Activated CD4-positive, alpha-beta T cell treated with anti-CD3 and anti-CD28 coated beads for 36 hours (primary cell): Measurements from ENCODE around the gene PCGF3. TPM values are rescaled to one million over a fixed set of nuclear protein-coding genes. Genes with fewer than 3 reads are reported as not detected.

Source experiments
- ATAC-seq: fragments of 200-7000 bp; cut with Tn5 transposase; one replicate; pipeline ENCODE4 v1.10.0; 2021; ENCODE audit warnings: mild to moderate bottlenecking, moderate library complexity
- CTCF ChIA-PET: fragments of 350-600 bp; sonication (Branson Sonifier 250); formaldehyde crosslinking; loops from one replicate; lab custom pipeline; 2021; ENCODE audit warnings: antibody characterized with exemption; lab: Charles Lee
- POLR2A ChIA-PET: fragments of 350-600 bp; sonication (Branson Sonifier 250); formaldehyde crosslinking; loops from one replicate; lab custom pipeline; 2021; ENCODE audit warnings: antibody characterized with exemption, inconsistent platforms; lab: Charles Lee
- DNase-seq: peaks from one replicate; pipeline ENCODE4 v3.0.0-alpha.2; 2020
- H3K27ac Mint-ChIP-seq: one replicate; pipeline ENCODE4 v1.8.0; 2021; ENCODE audit warnings: mixed read lengths
- H3K27me3 Mint-ChIP-seq: one replicate; pipeline ENCODE4 v1.8.0; 2021; ENCODE audit warnings: mixed read lengths
- H3K36me3 Mint-ChIP-seq: one replicate; pipeline ENCODE4 v1.8.0; 2021; ENCODE audit warnings: low read depth, mixed read lengths
- H3K4me1 Mint-ChIP-seq: one replicate; pipeline ENCODE4 v1.8.0; 2021; ENCODE audit warnings: mixed read lengths
- H3K4me3 Mint-ChIP-seq: one replicate; pipeline ENCODE4 v1.8.0; 2021; ENCODE audit warnings: mild to moderate bottlenecking, moderate library complexity, mixed read lengths
- H3K9me3 Mint-ChIP-seq: one replicate; pipeline ENCODE4 v1.8.0; 2021; ENCODE audit warnings: low read depth, mixed read lengths
- intact Hi-C, 2 experiments: fragments of 100-400 bp; cut with DNase I in 1 of 2; cut with micrococcal nuclease in 1 of 2; formaldehyde crosslinking; loops; one replicate each; pipeline versions ENCODE4 v1.14.2 to v1.15.1; 2022 to 2024; cut with DNase I, micrococcal nuclease
- total RNA-seq, 2 experiments: library from RNA; stranded (reverse); gene quantifications; one replicate each; pipeline ENCODE4 v1.2.3, GENCODE V29; 2021

PCGF3 gene
- total RNA-seq, 2 experiments from 2014 or later: 20.6 to 22.5 TPM

DNA sequence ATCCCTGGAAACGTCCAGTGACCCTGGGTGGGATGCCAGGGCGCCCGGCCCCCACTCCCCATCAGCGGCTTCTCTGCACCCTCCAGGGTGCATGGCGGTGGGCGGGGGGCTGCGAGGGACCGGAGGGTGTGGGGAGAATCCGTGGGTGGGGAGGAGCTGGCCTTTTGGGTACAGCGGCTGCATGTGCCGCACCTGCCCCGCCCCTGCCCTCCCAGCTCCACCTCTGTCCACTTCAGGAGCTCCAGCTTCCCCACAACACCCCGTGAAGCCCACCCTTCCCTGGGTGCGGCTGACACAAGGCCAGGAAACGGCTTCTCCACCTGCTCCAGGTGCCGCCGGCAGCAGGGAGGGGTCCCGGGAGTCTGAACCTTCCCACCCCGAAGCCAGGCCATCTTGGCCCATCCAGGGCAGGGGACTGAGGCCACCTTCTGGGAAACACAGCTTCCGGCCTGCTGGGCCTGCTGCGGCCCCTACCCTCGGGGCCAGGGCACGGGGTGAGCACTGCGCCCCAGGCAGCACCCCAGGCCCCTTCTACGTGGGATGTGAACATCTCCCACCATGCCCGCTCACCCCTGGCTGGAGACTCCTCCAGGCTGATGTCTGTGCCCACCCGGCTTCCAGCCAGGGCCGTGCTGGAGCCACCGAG, 85.7 kb downstream of the PCGF3 start:
- Mint-ChIP-seq H3K9me3 (no peaks in the 10 kb centered on the region), H3K27ac (no peak overlapping the region), H3K27me3 (peaks cover 28% of the 10 kb centered on the region), H3K4me3 (no peak overlapping the region), H3K4me1 (peaks cover 23% of the 10 kb centered on the region), H3K36me3 (no peaks in the 10 kb centered on the region)
- no peak for DNase-seq
- intact Hi-C loops: no loop called here
- POLR2A ChIA-PET: no interaction called here
- ATAC-seq: no peak
- CTCF ChIA-PET: interaction anchor here (0.7 kb wide), 1 partner anchor 80 kb away, joined by 5 read pairs; no protein-coding TSS in a partner anchor

DNA sequence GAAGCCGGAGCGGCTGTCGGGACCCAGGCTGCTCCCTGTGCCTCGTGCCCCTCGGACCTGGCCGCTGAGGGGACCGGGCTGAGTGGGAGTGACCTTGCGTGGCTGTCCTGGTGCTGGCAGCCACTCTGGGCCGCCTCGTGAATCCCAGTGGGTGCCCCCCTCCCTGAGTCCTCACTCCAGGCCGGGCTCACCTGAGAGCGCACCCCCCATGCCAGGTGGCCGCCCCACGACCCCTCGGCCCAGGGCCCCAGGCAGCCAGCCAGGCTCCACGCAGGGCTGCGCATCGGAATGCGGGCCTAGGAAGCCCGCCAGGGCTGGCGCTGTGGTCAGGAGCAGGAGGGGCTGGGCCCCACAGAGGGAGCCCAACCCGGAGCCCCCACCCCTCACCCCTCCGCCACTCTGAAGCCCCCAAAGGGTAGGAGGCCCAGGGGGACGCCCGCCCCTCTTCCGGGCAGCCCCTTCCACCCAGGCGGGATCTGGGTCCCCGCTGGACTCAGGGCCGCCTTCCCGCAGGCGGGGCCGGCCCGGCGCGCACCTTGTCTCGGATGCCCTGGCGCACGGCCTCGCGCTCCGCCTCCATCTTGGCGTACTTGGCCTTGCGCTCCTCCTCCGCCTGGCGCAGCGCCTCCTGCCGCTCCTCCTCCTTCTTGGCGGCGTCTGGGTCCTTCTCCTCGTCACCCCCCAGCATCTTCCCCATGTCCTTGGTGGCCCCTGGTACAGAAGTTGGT, 86.4 kb downstream of the PCGF3 start:
- POLR2A ChIA-PET: no interaction called here
- Mint-ChIP-seq H3K27ac (no peak overlapping the region), H3K4me3 (peak overlapping the region; percentile 58), H3K4me1 (peaks cover 23% of the 10 kb centered on the region), H3K9me3 (no peaks in the 10 kb centered on the region), H3K27me3 (peaks cover 30% of the 10 kb centered on the region), H3K36me3 (no peaks in the 10 kb centered on the region)
- DNase-seq: peak; percentile 75
- CTCF ChIA-PET: no interaction called here
- intact Hi-C loops: no loop called here
- ATAC-seq: peak; percentile 72

DNA sequence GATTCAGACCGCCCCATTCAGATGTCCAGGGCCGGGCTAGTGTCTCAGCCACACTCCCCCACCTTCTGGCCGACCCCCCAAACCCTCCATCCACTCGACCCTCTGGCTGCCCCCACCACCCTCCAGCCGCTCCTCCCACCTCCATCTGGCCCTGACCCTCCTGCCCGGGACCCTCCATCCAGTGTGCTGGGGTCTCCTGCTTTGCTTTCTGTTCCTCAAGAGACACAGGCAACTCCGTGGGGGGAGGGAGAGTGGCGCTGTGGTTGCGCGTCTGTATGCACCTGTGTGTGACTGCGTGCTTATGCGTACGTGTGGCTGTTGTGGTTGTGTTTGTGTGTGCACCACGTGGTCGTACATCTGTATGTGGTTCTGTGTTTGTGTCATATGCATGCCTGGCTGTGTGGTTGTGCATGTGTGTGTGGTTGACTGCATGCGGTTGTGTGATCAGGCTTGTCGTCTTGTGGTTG, 87.0 kb downstream of the PCGF3 start:
- Mint-ChIP-seq H3K27ac (peak overlapping the region; percentile 40), H3K9me3 (no peaks in the 10 kb centered on the region), H3K36me3 (no peaks in the 10 kb centered on the region), H3K27me3 (peaks cover 26% of the 10 kb centered on the region), H3K4me1 (peaks cover 21% of the 10 kb centered on the region), H3K4me3 (peak overlapping the region; percentile 58)
- CTCF ChIA-PET: no interaction called here
- intact Hi-C loops: no loop called here
- POLR2A ChIA-PET: no interaction called here
- DNase-seq (peak; percentile 67), ATAC-seq (peak; percentile 56)

DNA sequence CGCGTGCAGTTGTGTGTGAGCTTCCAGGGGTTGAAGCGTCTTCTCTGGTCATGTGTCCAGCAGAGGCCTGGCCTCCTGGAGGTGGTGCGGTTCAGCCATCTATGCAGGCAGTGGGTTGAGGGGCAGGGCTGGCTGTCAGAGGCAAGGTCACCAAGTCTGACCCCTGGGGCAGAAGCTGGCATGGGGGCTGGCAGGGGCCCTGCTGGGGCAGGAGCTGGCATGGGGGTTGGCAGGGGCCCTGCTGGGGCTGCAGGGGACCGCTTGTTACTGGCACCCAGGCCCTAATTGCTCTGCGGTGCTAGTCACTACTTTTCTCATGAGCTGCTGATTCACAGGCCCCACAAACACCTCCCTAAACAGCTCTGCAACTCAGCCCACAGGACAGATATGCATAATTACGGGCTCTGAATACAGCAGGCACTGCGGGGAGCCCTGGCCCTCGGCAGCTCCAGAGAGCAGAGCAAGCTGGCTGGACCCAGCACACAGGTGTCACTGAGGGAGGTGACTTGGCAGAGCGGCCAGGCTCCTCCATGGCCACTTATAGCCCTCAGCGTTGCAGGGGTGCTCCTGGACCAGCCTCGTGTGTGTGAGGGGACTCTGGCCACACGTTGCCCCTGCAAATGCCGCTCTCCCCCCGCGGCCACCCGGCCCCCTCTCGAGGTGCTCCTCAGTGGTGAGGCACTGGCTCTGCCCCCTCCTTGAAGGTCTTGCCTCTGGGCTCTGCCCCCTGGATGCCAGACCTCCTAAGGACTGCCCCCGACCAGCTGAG, 87.6 kb downstream of the PCGF3 start:
- POLR2A ChIA-PET: interaction anchor here (0.6 to 0.8 kb wide), 3 partner anchors 10 to 17 kb away, joined by 3 to 4 read pairs (median 3); no protein-coding TSS in a partner anchor
- Mint-ChIP-seq H3K36me3 (no peaks in the 10 kb centered on the region), H3K27me3 (peaks cover 26% of the 10 kb centered on the region), H3K4me3 (peak overlapping the region; percentile 58), H3K27ac (no peak overlapping the region), H3K4me1 (peaks cover 21% of the 10 kb centered on the region), H3K9me3 (no peaks in the 10 kb centered on the region)
- CTCF ChIA-PET: interaction anchor here (0.7 kb wide), 1 partner anchor 24 kb away, joined by 4 read pairs; no protein-coding TSS in a partner anchor
- intact Hi-C loops: no loop called here
- ATAC-seq (peak; percentile 52), DNase-seq (no peak)

DNA sequence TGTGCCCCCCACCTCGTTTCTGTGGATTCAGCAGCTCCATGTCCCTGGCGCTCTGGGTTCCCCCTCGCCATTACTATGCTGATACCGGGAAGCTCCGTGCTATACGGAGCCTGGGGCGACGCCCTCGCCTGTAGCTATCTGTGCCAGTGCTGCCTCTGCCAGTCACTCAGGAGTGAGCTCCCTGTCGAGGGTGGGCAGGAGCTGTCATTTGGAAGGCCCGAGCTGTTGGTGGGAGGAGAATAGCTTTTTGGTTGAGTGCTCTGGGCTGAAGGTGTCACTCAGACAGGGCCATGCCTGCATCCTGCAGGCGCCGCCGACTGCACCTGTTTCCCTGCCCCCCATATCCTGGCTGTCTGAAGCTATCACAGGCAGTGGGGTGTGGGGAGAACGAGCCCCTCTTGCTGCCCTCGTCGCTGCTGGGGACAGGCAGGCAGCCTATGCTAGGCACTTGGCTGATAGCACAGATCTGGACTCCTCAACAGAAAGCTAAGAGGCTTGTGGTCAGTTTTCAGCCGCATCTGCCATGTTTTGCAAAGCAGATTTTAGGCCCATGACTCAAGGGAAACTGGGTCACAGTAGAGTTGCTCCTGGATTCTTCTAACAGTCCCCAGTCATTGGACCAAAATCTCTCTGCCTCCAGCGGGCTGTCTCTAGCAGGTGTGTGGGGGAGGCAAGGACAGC, 88.4 kb downstream of the PCGF3 start:
- intact Hi-C loops: no loop called here
- no peak overlapping the region for H3K4me3 Mint-ChIP-seq
- H3K9me3 Mint-ChIP-seq: no peaks in the 10 kb centered on the region
- no peak for ATAC-seq
- no peak overlapping the region for H3K27ac Mint-ChIP-seq
- H3K4me1 Mint-ChIP-seq: peaks cover 24% of the 10 kb centered on the region
- POLR2A ChIA-PET: interaction anchor here (0.8 kb wide), 2 partner anchors 11 to 14 kb away, joined by 3 read pairs; no protein-coding TSS in a partner anchor
- CTCF ChIA-PET: interaction anchor here (0.6 to 1.9 kb wide), 5 partner anchors 9 to 284 kb away, joined by 3 to 5 read pairs (median 4); no protein-coding TSS in a partner anchor
- no peaks in the 10 kb centered on the region for H3K36me3 Mint-ChIP-seq
- DNase-seq: no peak
- H3K27me3 Mint-ChIP-seq: peaks cover 26% of the 10 kb centered on the region

DNA sequence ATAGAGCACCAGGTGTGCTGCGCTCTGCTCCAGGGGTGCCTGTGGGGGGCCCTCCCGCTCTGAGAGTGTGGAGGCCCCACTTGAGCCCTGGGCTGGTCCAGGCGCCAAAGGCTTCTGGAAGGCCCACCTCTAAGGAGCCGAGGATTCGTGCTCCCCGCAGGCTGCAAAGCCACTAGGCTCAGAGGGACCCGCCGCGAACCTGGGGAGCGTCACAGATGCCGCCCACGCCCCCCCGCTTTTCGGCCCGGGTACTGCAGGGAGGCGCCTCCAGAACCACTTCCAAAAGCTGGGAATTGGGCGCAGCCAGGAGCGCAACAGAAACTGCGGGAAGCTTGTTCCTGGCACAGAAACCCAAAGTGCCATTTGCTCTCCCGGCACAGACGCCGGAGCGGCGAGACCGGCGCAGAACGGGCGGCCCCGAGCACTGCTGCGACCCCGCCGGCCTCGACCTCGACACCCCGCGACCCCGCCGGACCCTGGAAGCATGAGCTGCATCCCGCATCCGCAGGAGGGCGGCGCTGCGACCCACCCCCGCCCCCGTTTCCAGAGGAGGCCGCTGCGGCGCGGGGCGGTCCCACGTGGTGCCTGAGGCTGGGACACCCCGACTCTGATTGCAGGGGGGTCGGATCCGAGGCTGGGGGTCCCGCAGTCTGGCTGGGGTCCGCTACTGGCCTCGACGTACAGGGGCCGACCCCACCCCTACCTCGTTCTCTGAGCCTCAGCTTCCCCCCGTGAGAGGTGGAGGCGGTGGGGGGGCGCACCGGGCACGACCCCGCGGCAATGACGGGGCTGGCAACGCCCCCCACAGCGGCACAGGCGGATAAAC, 89.5 kb downstream of the PCGF3 start:
- Mint-ChIP-seq H3K36me3 (no peaks in the 10 kb centered on the region), H3K27ac (no peak overlapping the region), H3K9me3 (no peaks in the 10 kb centered on the region), H3K27me3 (peaks cover 26% of the 10 kb centered on the region), H3K4me3 (peak overlapping the region; percentile 14), H3K4me1 (peaks cover 29% of the 10 kb centered on the region)
- no peak for ATAC-seq
- intact Hi-C loops: no loop called here
- ChIA-PET CTCF (interaction anchor here (0.6 to 1.9 kb wide), 4 partner anchors 10 to 283 kb away, joined by 3 to 5 read pairs (median 4); no protein-coding TSS in a partner anchor), POLR2A (no interaction called here)
- no peak for DNase-seq

DNA sequence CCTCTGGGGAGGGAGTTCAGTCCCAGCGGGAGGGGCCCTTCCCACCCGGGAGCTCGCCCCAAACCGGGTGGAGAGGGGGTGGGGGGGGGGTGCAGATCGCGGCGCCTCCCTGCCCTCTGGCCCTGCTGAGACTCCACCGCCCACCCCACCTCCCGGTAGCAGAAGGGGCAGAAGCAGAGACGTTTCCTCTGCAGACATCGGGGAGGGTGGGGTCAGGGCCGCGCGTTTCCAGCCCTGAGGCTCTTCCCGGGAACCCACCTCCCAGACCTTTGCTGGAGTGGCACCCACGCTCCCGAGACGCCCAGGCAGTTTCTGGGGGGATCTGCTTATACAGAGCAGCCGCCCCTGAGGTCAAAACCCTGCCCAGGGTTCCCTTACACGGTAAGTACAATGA, 90.1 kb downstream of the PCGF3 start:
- H3K9me3 Mint-ChIP-seq: no peaks in the 10 kb centered on the region
- ATAC-seq (no peak), DNase-seq (no peak)
- H3K36me3 Mint-ChIP-seq: no peaks in the 10 kb centered on the region
- ChIA-PET CTCF (interaction anchor here (1.9 kb wide), 1 partner anchor 11 kb away, joined by 5 read pairs; no protein-coding TSS in a partner anchor), POLR2A (no interaction called here)
- peaks cover 29% of the 10 kb centered on the region for H3K4me1 Mint-ChIP-seq
- intact Hi-C loops: no loop called here
- H3K27ac Mint-ChIP-seq: no peak overlapping the region
- peaks cover 23% of the 10 kb centered on the region for H3K27me3 Mint-ChIP-seq
- H3K4me3 Mint-ChIP-seq: no peak overlapping the region

DNA sequence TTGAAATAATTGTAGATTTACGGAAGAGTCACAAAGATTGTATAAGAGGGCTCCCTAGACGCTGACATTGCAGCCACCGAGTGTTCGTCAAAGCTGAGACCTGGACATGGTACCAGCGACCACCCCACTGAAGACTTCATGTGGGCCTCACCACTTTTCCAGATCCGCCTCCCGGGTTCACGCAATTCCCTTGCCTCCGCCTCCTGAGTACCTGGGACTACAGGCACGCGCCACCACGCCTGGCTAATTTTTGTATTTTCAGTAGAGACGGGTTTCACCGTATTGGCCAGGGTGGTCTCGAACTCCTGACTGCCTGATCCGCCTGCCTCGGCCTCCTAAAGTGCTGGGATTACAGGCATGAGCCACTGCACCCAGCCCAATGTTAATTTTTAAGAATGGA, 90.6 kb downstream of the PCGF3 start:
- DNase-seq (no peak), ATAC-seq (no peak)
- CTCF ChIA-PET: interaction anchor here (0.6 kb wide), 1 partner anchor 249 kb away, joined by 3 read pairs; no protein-coding TSS in a partner anchor
- H3K4me3 Mint-ChIP-seq: no peak overlapping the region
- no peak overlapping the region for H3K27ac Mint-ChIP-seq
- POLR2A ChIA-PET: no interaction called here
- H3K27me3 Mint-ChIP-seq: peaks cover 21% of the 10 kb centered on the region
- H3K36me3 Mint-ChIP-seq: no peaks in the 10 kb centered on the region
- peaks cover 29% of the 10 kb centered on the region for H3K4me1 Mint-ChIP-seq
- H3K9me3 Mint-ChIP-seq: no peaks in the 10 kb centered on the region
- intact Hi-C loops: no loop called here

DNA sequence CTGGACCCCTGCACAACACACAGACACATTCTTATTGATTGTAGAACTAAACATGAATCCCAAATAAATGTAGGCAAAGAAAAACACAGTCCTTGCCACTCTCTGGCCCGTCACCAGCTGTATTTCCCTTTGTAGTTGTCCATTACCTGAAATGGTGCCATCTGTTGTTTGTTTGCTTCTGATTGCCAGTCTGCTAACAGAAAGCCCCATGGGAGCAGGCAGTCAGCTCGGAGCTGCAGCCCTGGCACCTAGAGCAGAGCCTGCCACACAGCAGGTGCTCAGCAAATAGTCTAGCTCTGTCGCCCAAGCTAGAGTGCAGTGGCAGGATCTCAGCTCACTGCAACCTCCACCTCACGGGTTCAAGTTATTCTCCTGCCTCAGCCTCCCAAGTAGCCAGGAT, 91.4 kb downstream of the PCGF3 start:
- ATAC-seq (no peak), DNase-seq (no peak)
- intact Hi-C loops: no loop called here
- Mint-ChIP-seq H3K27me3 (peaks cover 21% of the 10 kb centered on the region), H3K4me3 (no peak overlapping the region), H3K9me3 (no peaks in the 10 kb centered on the region), H3K27ac (no peak overlapping the region), H3K4me1 (peaks cover 29% of the 10 kb centered on the region), H3K36me3 (no peaks in the 10 kb centered on the region)
- CTCF ChIA-PET: no interaction called here
- POLR2A ChIA-PET: no interaction called here

DNA sequence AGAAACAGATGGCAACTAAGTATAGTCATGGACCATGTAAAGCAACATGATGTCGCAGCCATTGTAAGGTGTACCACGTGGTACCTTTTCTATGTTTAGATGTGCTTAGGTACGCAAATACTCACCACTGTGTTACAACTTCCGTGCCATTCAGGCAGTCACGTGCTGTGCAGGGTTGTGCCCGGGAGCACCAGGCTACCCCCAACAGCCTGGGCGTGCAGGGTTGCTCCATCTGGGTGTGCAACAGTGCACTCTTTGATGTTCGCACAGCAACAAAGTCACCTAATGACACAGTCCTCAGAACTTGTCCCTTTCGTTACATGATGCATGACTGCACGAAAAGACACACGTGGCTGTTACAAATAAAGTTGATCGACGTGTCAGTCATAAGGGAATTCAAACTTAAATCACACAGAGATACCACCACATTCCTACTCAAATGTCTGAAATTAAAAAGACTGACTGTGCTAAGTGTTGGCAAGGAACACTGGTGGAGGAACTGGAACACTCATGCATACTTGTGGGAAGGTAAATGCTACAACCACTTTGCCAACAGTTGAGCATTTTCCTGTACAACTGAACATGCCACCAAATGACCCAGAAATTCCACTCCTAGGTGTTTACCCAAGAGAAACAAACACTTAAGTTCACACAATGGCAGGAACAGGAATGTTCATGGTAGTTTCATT, 95.9 kb downstream of the PCGF3 start:
- Mint-ChIP-seq H3K4me3 (no peak overlapping the region), H3K4me1 (peaks cover 8% of the 10 kb centered on the region), H3K36me3 (no peaks in the 10 kb centered on the region), H3K27ac (no peak overlapping the region), H3K9me3 (peaks cover 5% of the 10 kb centered on the region), H3K27me3 (peaks cover 6% of the 10 kb centered on the region)
- ATAC-seq (no peak), DNase-seq (no peak)
- CTCF ChIA-PET: interaction anchor here (1.2 kb wide), 1 partner anchor 366 kb away, joined by 3 read pairs; no protein-coding TSS in a partner anchor
- intact Hi-C loops: no loop called here
- POLR2A ChIA-PET: no interaction called here
